Testis (tissue), 2 donors: Measurements from ENCODE around the gene RAMP1.

Experiments used
- CTCF ChIP-seq, 3 experiments: fragments of 450-650 bp in 2 of 3; fragments of 200-600 bp in 1 of 3; sonication (generic) in 1 of 3; IDR thresholded peaks; one replicate each; pipeline ENCODE4 v1.5.1; 2016 to 2019; ENCODE audit warnings: antibody characterized with exemption in 3 of 3, mild to moderate bottlenecking in 2 of 3, moderate library complexity in 1 of 3
- POLR2A ChIP-seq: fragments of 450-650 bp; IDR thresholded peaks from one replicate; pipeline ENCODE4 v1.6.1; 2017; ENCODE audit warnings: antibody characterized with exemption, mild to moderate bottlenecking, moderate library complexity

- TF ChIP-seq POLR2A (no peak), CTCF (IDR thresholded peaks at IDR 0.05) (no peak)
These were observed 29.0 kb downstream of the RAMP1 start for GRCh38 chr2:237888389-237888788.
